ENCODE data around the gene ROBO2.

The ROBO2 gene

GRCh38 chr3:77370413-77370812 is 330.5 kb downstream of the ROBO2 start:
- TF ChIP-seq, protein P1, sequence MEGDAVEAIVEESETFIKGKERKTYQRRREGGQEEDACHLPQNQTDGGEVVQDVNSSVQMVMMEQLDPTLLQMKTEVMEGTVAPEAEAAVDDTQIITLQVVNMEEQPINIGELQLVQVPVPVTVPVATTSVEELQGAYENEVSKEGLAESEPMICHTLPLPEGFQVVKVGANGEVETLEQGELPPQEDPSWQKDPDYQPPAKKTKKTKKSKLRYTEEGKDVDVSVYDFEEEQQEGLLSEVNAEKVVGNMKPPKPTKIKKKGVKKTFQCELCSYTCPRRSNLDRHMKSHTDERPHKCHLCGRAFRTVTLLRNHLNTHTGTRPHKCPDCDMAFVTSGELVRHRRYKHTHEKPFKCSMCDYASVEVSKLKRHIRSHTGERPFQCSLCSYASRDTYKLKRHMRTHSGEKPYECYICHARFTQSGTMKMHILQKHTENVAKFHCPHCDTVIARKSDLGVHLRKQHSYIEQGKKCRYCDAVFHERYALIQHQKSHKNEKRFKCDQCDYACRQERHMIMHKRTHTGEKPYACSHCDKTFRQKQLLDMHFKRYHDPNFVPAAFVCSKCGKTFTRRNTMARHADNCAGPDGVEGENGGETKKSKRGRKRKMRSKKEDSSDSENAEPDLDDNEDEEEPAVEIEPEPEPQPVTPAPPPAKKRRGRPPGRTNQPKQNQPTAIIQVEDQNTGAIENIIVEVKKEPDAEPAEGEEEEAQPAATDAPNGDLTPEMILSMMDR (conservative IDR thresholded peaks at IDR 0.05; ENCODE audit: low read depth): no peak
- ChIA-PET CTCF (no interaction called here), POLR2A (ENCODE audit: low non-redundant PET) (no interaction called here)
- no peak overlapping the region for H3K27ac ChIP-seq
- peak; percentile 34 for DNase-seq (ENCODE audit: low spot score)

GRCh38 chr3:77372018-77372417 is 332.1 kb downstream of the ROBO2 start:
- H3K27ac ChIP-seq: no peak overlapping the region
- CTCF ChIA-PET: no interaction called here
- TF ChIP-seq, protein P1 (conservative IDR thresholded peaks at IDR 0.05; ENCODE audit: low read depth): no peak

GRCh38 chr3:77372634-77373346 is 332.9 kb downstream of the ROBO2 start:
- CTCF ChIA-PET: interaction anchor here (0.5 kb wide), 1 partner anchor 342 kb away, joined by 3 read pairs; no protein-coding TSS in a partner anchor
- no peak for DNase-seq (ENCODE audit: low spot score)
- TF ChIP-seq, protein P1 (conservative IDR thresholded peaks at IDR 0.05; ENCODE audit: low read depth): no peak
- POLR2A ChIA-PET (ENCODE audit: low non-redundant PET): no interaction called here
- no peak overlapping the region for H3K27ac ChIP-seq

More at GRCh38 chr3:77372018-77372417, 332.1 kb downstream of the ROBO2 start:
- POLR2A ChIA-PET (ENCODE audit: low non-redundant PET): no interaction called here
- no peak for DNase-seq (ENCODE audit: low spot score)

DNA sequence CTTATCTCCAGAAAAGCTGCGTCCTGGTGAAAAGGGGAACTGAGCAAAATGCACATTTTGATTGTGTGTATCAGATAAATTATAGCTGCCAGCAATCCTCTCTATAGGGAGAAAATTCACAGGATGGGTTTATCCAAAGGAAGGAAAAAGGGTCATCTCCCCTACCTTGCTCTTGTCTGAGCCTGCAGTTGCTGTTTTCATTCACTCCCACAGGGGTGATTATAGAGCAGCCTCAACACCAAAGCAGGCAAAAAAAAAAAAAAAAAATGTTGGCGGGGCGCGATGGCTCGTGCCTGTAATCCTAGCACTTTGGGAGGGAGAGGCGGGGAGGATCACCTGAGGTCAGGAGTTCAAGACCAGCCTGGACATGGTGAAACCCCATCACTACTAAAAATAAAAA is 333.7 kb downstream of the ROBO2 start:
- ChIA-PET POLR2A (ENCODE audit: low non-redundant PET) (no interaction called here), CTCF (no interaction called here)
- TF ChIP-seq, protein P1 (conservative IDR thresholded peaks at IDR 0.05; ENCODE audit: low read depth): no peak
- DNase-seq (ENCODE audit: low spot score): no peak
- no peak overlapping the region for H3K27ac ChIP-seq

DNA sequence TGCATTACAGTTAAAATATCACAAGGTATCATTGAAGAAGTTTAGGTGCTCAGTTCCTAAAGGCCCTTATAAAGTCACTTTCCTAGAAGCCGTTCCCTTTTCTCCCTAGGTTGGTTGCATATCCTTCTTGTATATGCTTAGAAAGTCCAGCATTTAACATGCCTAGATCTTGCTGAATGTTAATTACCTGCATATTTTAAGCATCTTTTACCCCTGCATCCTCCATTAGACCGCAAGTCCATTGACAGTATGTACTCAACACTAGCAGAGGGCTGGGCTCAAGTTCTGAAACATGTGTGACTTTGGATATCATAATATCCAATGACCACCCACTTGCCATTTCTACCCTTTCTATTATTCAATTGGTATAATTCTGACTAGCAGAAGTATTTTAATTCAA is 336.6 kb downstream of the ROBO2 start:
- POLR2A ChIA-PET (ENCODE audit: low non-redundant PET): no interaction called here
- TF ChIP-seq, protein P1 (conservative IDR thresholded peaks at IDR 0.05; ENCODE audit: low read depth): no peak
- CTCF ChIA-PET: no interaction called here
- no peak for DNase-seq (ENCODE audit: low spot score)
- no peak overlapping the region for H3K27ac ChIP-seq

GRCh38 chr3:77377717-77378116 is 337.8 kb downstream of the ROBO2 start:
- CTCF ChIA-PET: no interaction called here
- H3K27ac ChIP-seq: no peak overlapping the region
- POLR2A ChIA-PET (ENCODE audit: low non-redundant PET): no interaction called here
- TF ChIP-seq, protein P1 (conservative IDR thresholded peaks at IDR 0.05; ENCODE audit: low read depth): no peak
- no peak for DNase-seq (ENCODE audit: low spot score)
